H1 (cell line): ENCODE measurements around the gene NID1.

Experiments used
- EP300 ChIP-seq, 2 experiments: IDR thresholded peaks; 1 replicate in 1 of 2; 2 replicates in 1 of 2; pipeline ENCODE4 v1.6.1; 2011 to 2012; ENCODE audit warnings: low read depth in 2 of 2, low read length in 2 of 2, mild to moderate bottlenecking in 2 of 2, borderline replicate concordance in 1 of 2, inconsistent platforms in 1 of 2, moderate library complexity in 1 of 2
- RFX5 ChIP-seq: IDR thresholded peaks from 2 replicates; pipeline ENCODE4 v1.6.1; 2011; ENCODE audit warnings: low read depth, low read length, improper control_type of control experiment, borderline replicate concordance
- SIN3A ChIP-seq, 2 experiments: IDR thresholded peaks in 1 of 2; conservative IDR thresholded peaks in 1 of 2; 2 replicates each; pipeline ENCODE4 v1.6.1; 2011 to 2012; ENCODE audit warnings: low read length in 2 of 2, improper control_type of control experiment in 1 of 2, low read depth in 1 of 2, mild to moderate bottlenecking in 1 of 2
- SP1 ChIP-seq: IDR thresholded peaks from 2 replicates; pipeline ENCODE4 v1.6.1; 2011; ENCODE audit warnings: low read depth, low read length
- TF ChIP-seq, protein P1 (sequence below), 3 experiments: IDR thresholded peaks; 1 replicate in 2 of 3; 2 replicates in 1 of 3; pipeline versions ENCODE4 v1.5.1 to v1.6.1; 2011; ENCODE audit warnings: low read length in 3 of 3, mild to moderate bottlenecking in 3 of 3, inconsistent platforms in 2 of 3, low read depth in 1 of 3, moderate library complexity in 1 of 3; ENCODE audit not compliant: insufficient read depth in 1 of 3; ENCODE audit errors: control extremely low read depth in 1 of 3

DNA sequence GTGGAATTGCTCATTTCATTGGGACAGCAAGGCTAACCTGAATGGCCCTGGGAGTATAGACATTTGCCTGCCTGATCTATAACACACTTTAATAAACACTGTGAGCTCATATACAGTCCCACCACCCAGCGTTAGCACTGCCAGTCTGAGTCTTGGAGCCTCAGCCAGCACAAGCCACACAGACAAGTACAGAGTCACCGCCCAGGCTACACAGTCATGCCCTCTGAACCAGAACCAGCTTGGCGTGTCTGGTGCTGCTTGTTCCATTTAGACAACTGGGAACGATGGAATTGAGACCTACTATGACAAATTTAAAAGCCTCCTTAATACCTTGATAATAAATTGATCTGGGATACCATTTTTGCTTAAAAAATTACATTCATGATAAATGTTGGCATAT is 31.6 kb downstream of the NID1 start:
- TF ChIP-seq, protein P1, sequence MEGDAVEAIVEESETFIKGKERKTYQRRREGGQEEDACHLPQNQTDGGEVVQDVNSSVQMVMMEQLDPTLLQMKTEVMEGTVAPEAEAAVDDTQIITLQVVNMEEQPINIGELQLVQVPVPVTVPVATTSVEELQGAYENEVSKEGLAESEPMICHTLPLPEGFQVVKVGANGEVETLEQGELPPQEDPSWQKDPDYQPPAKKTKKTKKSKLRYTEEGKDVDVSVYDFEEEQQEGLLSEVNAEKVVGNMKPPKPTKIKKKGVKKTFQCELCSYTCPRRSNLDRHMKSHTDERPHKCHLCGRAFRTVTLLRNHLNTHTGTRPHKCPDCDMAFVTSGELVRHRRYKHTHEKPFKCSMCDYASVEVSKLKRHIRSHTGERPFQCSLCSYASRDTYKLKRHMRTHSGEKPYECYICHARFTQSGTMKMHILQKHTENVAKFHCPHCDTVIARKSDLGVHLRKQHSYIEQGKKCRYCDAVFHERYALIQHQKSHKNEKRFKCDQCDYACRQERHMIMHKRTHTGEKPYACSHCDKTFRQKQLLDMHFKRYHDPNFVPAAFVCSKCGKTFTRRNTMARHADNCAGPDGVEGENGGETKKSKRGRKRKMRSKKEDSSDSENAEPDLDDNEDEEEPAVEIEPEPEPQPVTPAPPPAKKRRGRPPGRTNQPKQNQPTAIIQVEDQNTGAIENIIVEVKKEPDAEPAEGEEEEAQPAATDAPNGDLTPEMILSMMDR (IDR thresholded peaks at IDR 0.05; ENCODE audit: control extremely low read depth in 1 of 3, insufficient read depth in 1 of 3, low read depth in 1 of 3, low read length in 3 of 3), result no peak
- TF ChIP-seq EP300 (IDR thresholded peaks at IDR 0.05; ENCODE audit: borderline replicate concordance in 1 of 2, low read depth in 2 of 2, low read length in 2 of 2) (no peak), SIN3A (conservative IDR thresholded peaks at IDR 0.05 in 1 of 2, IDR thresholded peaks at IDR 0.05 in 1 of 2; ENCODE audit: low read depth in 1 of 2, low read length in 2 of 2) (no peak), RFX5 (no peak), SP1 (no peak)
